Glutamatergic neuron (in vitro differentiated cells): Measurements from ENCODE around the gene FES. TPM values are rescaled to one million over a fixed set of nuclear protein-coding genes. Genes with fewer than 3 reads are reported as not detected.

Experiments
- DNase-seq: peaks from one replicate; pipeline ENCODE4 v3.0.0; 2022
- H3K27ac Mint-ChIP-seq: one replicate; pipeline ENCODE4 v1.8.0; 2020; ENCODE audit warnings: mild to moderate bottlenecking, mixed read lengths, inconsistent platforms; ENCODE audit not compliant: unreplicated experiment
- H3K27me3 Mint-ChIP-seq: one replicate; pipeline ENCODE4 v1.8.0; 2020; ENCODE audit warnings: mild to moderate bottlenecking, moderate library complexity, mixed read lengths, inconsistent platforms; ENCODE audit not compliant: unreplicated experiment
- H3K36me3 Mint-ChIP-seq: one replicate; pipeline ENCODE4 v1.8.0; 2020; ENCODE audit warnings: mild to moderate bottlenecking, mixed read lengths, inconsistent platforms; ENCODE audit not compliant: unreplicated experiment
- H3K4me1 Mint-ChIP-seq: one replicate; pipeline ENCODE4 v1.8.0; 2020; ENCODE audit warnings: mild to moderate bottlenecking, low read depth, mixed read lengths, inconsistent platforms; ENCODE audit not compliant: unreplicated experiment
- H3K4me3 Mint-ChIP-seq: one replicate; pipeline ENCODE4 v1.8.0; 2020; ENCODE audit warnings: mild to moderate bottlenecking, mixed read lengths, inconsistent platforms; ENCODE audit not compliant: unreplicated experiment
- H3K9me3 Mint-ChIP-seq: one replicate; pipeline ENCODE4 v1.8.0; 2020; ENCODE audit warnings: mild to moderate bottlenecking, moderate library complexity, mixed read lengths, inconsistent platforms; ENCODE audit not compliant: unreplicated experiment
- CTCF ChIP-seq: fragments of 200-600 bp; sonication (generic); IDR thresholded peaks from one replicate; pipeline ENCODE4 v1.5.0; 2021; ENCODE audit not compliant: partially characterized antibody, unreplicated experiment
- total RNA-seq: library from RNA; stranded (reverse); fragmentation: NEBNext Ultra II Directional; extraction: Animal tissue kit (Norgen Biotek cat#: 25700); gene quantifications from one replicate; pipeline ENCODE4 v1.2.1, GENCODE V29; 2021; ENCODE audit not compliant: unreplicated experiment

The FES gene
- total RNA-seq, 1 donor from 2014 or later = 3.3 TPM

GRCh38 chr15:90885432-90886290 is 1.4 kb downstream of the FES start:
- TF ChIP-seq CTCF = peak; percentile 93
- DNase-seq = peak; percentile 89
- Mint-ChIP-seq H3K9me3 (peaks cover 1% of the 10 kb centered on the region), H3K4me3 (no peak overlapping the region), H3K27me3 (peaks cover 4% of the 10 kb centered on the region), H3K27ac (peak overlapping the region; percentile 43), H3K4me1 (peaks cover 17% of the 10 kb centered on the region), H3K36me3 (no peaks in the 10 kb centered on the region)

GRCh38 chr15:90886291-90886614 is 1.9 kb downstream of the FES start:
- no peak overlapping the region for H3K27ac Mint-ChIP-seq

GRCh38 chr15:90887037-90887481 is 2.8 kb downstream of the FES start:
- Mint-ChIP-seq H3K4me1 (peaks cover 17% of the 10 kb centered on the region), H3K4me3 (no peak overlapping the region)

More at GRCh38 chr15:90886291-90886614, 1.9 kb downstream of the FES start:
- peak; percentile 45 for TF ChIP-seq CTCF
- peaks cover 1% of the 10 kb centered on the region for H3K9me3 Mint-ChIP-seq
- H3K4me3 Mint-ChIP-seq = no peak overlapping the region
- peaks cover 4% of the 10 kb centered on the region for H3K27me3 Mint-ChIP-seq
- H3K4me1 Mint-ChIP-seq = peaks cover 17% of the 10 kb centered on the region
- DNase-seq = no peak
- no peaks in the 10 kb centered on the region for H3K36me3 Mint-ChIP-seq

GRCh38 chr15:90889313-90889730 is 5.0 kb downstream of the FES start:
- H3K27ac Mint-ChIP-seq = no peak overlapping the region
- H3K9me3 Mint-ChIP-seq = peaks cover 1% of the 10 kb centered on the region
- no peak overlapping the region for H3K4me3 Mint-ChIP-seq
- H3K36me3 Mint-ChIP-seq = no peaks in the 10 kb centered on the region
- TF ChIP-seq CTCF = no peak
- DNase-seq = no peak
- H3K4me1 Mint-ChIP-seq = peaks cover 17% of the 10 kb centered on the region
- peaks cover 5% of the 10 kb centered on the region for H3K27me3 Mint-ChIP-seq

More at GRCh38 chr15:90887037-90887481, 2.8 kb downstream of the FES start:
- H3K27ac Mint-ChIP-seq = no peak overlapping the region
- no peaks in the 10 kb centered on the region for H3K36me3 Mint-ChIP-seq
- no peak for DNase-seq
- H3K27me3 Mint-ChIP-seq = peaks cover 6% of the 10 kb centered on the region
- H3K9me3 Mint-ChIP-seq = peaks cover 1% of the 10 kb centered on the region
- no peak for TF ChIP-seq CTCF
